H9 (cell line): ENCODE data around the gene TRPV3. TPM values are rescaled to one million over a fixed set of nuclear protein-coding genes. Genes with fewer than 3 reads are reported as not detected.

Source experiments
- DNase-seq: peaks from one replicate; pipeline ENCODE4 v3.0.0-alpha.2; 2017
- H2AFZ ChIP-seq: one replicate; pipeline ENCODE4 v1.6.1; 2013; ENCODE audit warnings: mild to moderate bottlenecking, low read length, control low read depth, moderate library complexity
- H2AK5ac ChIP-seq: 2 replicates; pipeline ENCODE4 v1.6.1; 2013; ENCODE audit warnings: low read length, control low read depth, mixed read lengths; ENCODE audit not compliant: insufficient read length
- H2BK120ac ChIP-seq: one replicate; pipeline ENCODE4 v1.6.1; 2013; ENCODE audit warnings: low read depth, mild to moderate bottlenecking, low read length, control low read depth, inconsistent platforms; ENCODE audit not compliant: poor library complexity, severe bottlenecking
- H2BK12ac ChIP-seq: 2 replicates; pipeline ENCODE4 v1.6.1; 2013; ENCODE audit warnings: low read length, control low read depth, mixed read lengths, low read depth; ENCODE audit not compliant: insufficient read length
- H2BK15ac ChIP-seq: 2 replicates; pipeline ENCODE4 v1.6.1; 2013; ENCODE audit warnings: low read depth, low read length, control low read depth
- H2BK20ac ChIP-seq: one replicate; pipeline ENCODE4 v1.6.1; 2013; ENCODE audit warnings: low read depth, mild to moderate bottlenecking, low read length, control low read depth, inconsistent platforms; ENCODE audit not compliant: poor library complexity, severe bottlenecking
- H2BK5ac ChIP-seq: 2 replicates; pipeline ENCODE4 v1.6.1; 2013; ENCODE audit warnings: low read length, control low read depth, mixed read lengths; ENCODE audit not compliant: insufficient read length
- H3K14ac ChIP-seq: 2 replicates; pipeline ENCODE4 v1.6.1; 2013; ENCODE audit warnings: low read length, control low read depth; ENCODE audit not compliant: insufficient read depth
- H3K18ac ChIP-seq: 2 replicates; pipeline ENCODE4 v1.6.1; 2013; ENCODE audit warnings: low read depth, mild to moderate bottlenecking, mixed read lengths, low read length, control low read depth; ENCODE audit not compliant: insufficient read length
- H3K23ac ChIP-seq: 2 replicates; pipeline ENCODE4 v1.6.1; 2013; ENCODE audit warnings: low read length, control low read depth, mixed read lengths, low read depth; ENCODE audit not compliant: insufficient read length
- H3K23me2 ChIP-seq: 2 replicates; pipeline ENCODE4 v1.6.1; 2013; ENCODE audit warnings: low read depth, mild to moderate bottlenecking, mixed read lengths, low read length, control low read depth; ENCODE audit not compliant: insufficient read length, poor library complexity, severe bottlenecking
- H3K27ac ChIP-seq: 2 replicates; pipeline ENCODE4 v1.5.1; 2013; ENCODE audit warnings: low read length, control low read depth, mixed read lengths, low read depth; ENCODE audit not compliant: insufficient read length
- H3K27me3 ChIP-seq: 2 replicates; pipeline ENCODE4 v1.6.1; 2013; ENCODE audit warnings: low read length, control low read depth, inconsistent platforms; ENCODE audit not compliant: insufficient read depth
- H3K4ac ChIP-seq: 2 replicates; pipeline ENCODE4 v1.6.1; 2013; ENCODE audit warnings: low read depth, mild to moderate bottlenecking, control low read depth, inconsistent platforms, low read length, moderate library complexity
- H3K4me1 ChIP-seq: 2 replicates; pipeline ENCODE4 v1.6.1; 2013; ENCODE audit warnings: low read length, control low read depth, inconsistent platforms; ENCODE audit not compliant: insufficient read depth
- H3K4me2 ChIP-seq: 2 replicates; pipeline ENCODE4 v1.6.1; 2013; ENCODE audit warnings: low read length, control low read depth, mixed read lengths; ENCODE audit not compliant: insufficient read length, insufficient read depth
- H3K56ac ChIP-seq: 2 replicates; pipeline ENCODE4 v1.6.1; 2013; ENCODE audit warnings: low read depth, mild to moderate bottlenecking, mixed read lengths, low read length, control low read depth; ENCODE audit not compliant: insufficient read length
- H3K79me1 ChIP-seq: 2 replicates; pipeline ENCODE4 v1.6.1; 2013; ENCODE audit warnings: low read depth, mild to moderate bottlenecking, moderate library complexity, low read length, control low read depth, inconsistent platforms; ENCODE audit not compliant: insufficient read depth, poor library complexity, severe bottlenecking
- H3K79me2 ChIP-seq: 2 replicates; pipeline ENCODE4 v1.6.1; 2013; ENCODE audit warnings: low read length, control low read depth, inconsistent platforms; ENCODE audit not compliant: insufficient read depth
- H3K9ac ChIP-seq: 2 replicates; pipeline ENCODE4 v1.6.1; 2013; ENCODE audit warnings: low read length, control low read depth, mixed read lengths; ENCODE audit not compliant: insufficient read length; ENCODE audit errors: extremely low read depth
- H3K9me3 ChIP-seq: one replicate; pipeline ENCODE4 v1.6.1; 2013; ENCODE audit warnings: low read depth, low read length, inconsistent platforms; ENCODE audit not compliant: control insufficient read depth
- H3T11ph ChIP-seq: one replicate; pipeline ENCODE4 v1.6.1; 2013; ENCODE audit warnings: mild to moderate bottlenecking, low read length, control low read depth, inconsistent platforms
- H4K20me1 ChIP-seq: one replicate; pipeline ENCODE4 v1.6.1; 2013; ENCODE audit not compliant: control insufficient read depth, insufficient read length, insufficient read depth
- H4K5ac ChIP-seq: 2 replicates; pipeline ENCODE4 v1.6.1; 2013; ENCODE audit warnings: low read depth, mild to moderate bottlenecking, mixed read lengths, low read length, control low read depth; ENCODE audit not compliant: insufficient read length
- H4K8ac ChIP-seq: replicated peaks from 2 replicates; pipeline ENCODE4 v1.6.1; 2013; ENCODE audit warnings: low read length, control low read depth, mixed read lengths, low read depth; ENCODE audit not compliant: insufficient read length
- H4K91ac ChIP-seq: 2 replicates; pipeline ENCODE4 v1.6.1; 2013; ENCODE audit warnings: low read depth, mild to moderate bottlenecking, moderate library complexity, mixed read lengths, low read length, control low read depth; ENCODE audit not compliant: insufficient read length
- H3K27ac Mint-ChIP-seq, 3 experiments: 2 replicates in 2 of 3; 3 replicates in 1 of 3; pipeline ENCODE4 v1.8.0; 2020 to 2021; ENCODE audit warnings: mixed read lengths in 3 of 3, mild to moderate bottlenecking in 1 of 3, moderate library complexity in 1 of 3
- H3K27me3 Mint-ChIP-seq: 2 replicates; pipeline ENCODE4 v1.8.0; 2021; ENCODE audit warnings: low read depth, mild to moderate bottlenecking, moderate library complexity, mixed read lengths
- H3K36me3 Mint-ChIP-seq, 3 experiments: 2 replicates in 2 of 3; 3 replicates in 1 of 3; pipeline ENCODE4 v1.8.0; 2020 to 2021; ENCODE audit warnings: low read depth in 3 of 3, mixed read lengths in 3 of 3; ENCODE audit not compliant: insufficient read depth in 1 of 3
- H3K4me1 Mint-ChIP-seq, 2 experiments: 2 replicates each; pipeline ENCODE4 v1.8.0; 2020; ENCODE audit warnings: mixed read lengths in 2 of 2
- H3K4me3 Mint-ChIP-seq, 2 experiments: 2 replicates in 1 of 2; 3 replicates in 1 of 2; pipeline ENCODE4 v1.8.0; 2020 to 2021; ENCODE audit warnings: mild to moderate bottlenecking in 2 of 2, mixed read lengths in 2 of 2, moderate library complexity in 1 of 2
- H3K9me3 Mint-ChIP-seq, 2 experiments: 2 replicates in 1 of 2; 3 replicates in 1 of 2; pipeline ENCODE4 v1.8.0; 2020; ENCODE audit warnings: mild to moderate bottlenecking in 2 of 2, mixed read lengths in 2 of 2, moderate library complexity in 1 of 2
- WGBS: extraction: QIAGEN DNeasy Blood & Tissue Kit; methylation state at CpG from one replicate; pipeline ENCODE4 v1.1.7; 2013; ENCODE audit warnings: missing lambda C conversion rate, low lambda C conversion rate, mixed read lengths; ENCODE audit not compliant: insufficient read length; ENCODE audit errors: extremely low coverage; 5-methylcytosine and 5-hydroxymethylcytosine counted together
- total RNA-seq: library from RNA; stranded (reverse); gene quantifications from 2 replicates; pipeline ENCODE4 v1.2.1, GENCODE V29; 2021
- TF ChIP-seq, protein P1 (sequence below): fragments of 200-600 bp; sonication (generic); conservative IDR thresholded peaks from 3 replicates; pipeline ENCODE4 v1.8.0; 2021; ENCODE audit warnings: antibody characterized with exemption, mild to moderate bottlenecking

Gene TRPV3
- total RNA-seq, 1 experiment from 2014 or later = 0.63 TPM

DNA sequence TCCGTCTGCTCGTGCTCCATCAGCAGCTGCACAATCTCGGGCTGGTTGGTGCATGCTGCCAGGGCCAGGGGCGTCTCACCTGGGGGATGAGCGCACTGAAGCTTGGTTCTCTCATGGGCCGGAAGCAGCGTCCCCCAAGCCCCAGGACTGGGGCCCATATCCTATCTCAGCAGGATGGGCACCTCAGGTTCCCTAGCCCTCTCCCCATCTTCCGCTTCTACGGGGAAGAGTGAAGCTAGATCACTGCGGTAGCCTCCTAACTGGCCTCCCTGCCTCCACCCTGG is 24.8 kb downstream of the TRPV3 start:
- no peak for DNase-seq
- no peaks in the 10 kb centered on the region for H3K9me3 ChIP-seq
- H3K56ac ChIP-seq = no peak overlapping the region
- TF ChIP-seq, protein P1, sequence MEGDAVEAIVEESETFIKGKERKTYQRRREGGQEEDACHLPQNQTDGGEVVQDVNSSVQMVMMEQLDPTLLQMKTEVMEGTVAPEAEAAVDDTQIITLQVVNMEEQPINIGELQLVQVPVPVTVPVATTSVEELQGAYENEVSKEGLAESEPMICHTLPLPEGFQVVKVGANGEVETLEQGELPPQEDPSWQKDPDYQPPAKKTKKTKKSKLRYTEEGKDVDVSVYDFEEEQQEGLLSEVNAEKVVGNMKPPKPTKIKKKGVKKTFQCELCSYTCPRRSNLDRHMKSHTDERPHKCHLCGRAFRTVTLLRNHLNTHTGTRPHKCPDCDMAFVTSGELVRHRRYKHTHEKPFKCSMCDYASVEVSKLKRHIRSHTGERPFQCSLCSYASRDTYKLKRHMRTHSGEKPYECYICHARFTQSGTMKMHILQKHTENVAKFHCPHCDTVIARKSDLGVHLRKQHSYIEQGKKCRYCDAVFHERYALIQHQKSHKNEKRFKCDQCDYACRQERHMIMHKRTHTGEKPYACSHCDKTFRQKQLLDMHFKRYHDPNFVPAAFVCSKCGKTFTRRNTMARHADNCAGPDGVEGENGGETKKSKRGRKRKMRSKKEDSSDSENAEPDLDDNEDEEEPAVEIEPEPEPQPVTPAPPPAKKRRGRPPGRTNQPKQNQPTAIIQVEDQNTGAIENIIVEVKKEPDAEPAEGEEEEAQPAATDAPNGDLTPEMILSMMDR = no peak
- H3K27me3 ChIP-seq = no peaks in the 10 kb centered on the region
- peaks cover 16 to 38% of the 10 kb centered on the region in 2 experiments for H3K4me1 Mint-ChIP-seq
- H2BK120ac ChIP-seq = no peak overlapping the region
- H2BK12ac ChIP-seq = no peak overlapping the region
- no peak overlapping the region for H3K14ac ChIP-seq
- no peak overlapping the region for H3K27ac ChIP-seq
- H2AK5ac ChIP-seq = no peak overlapping the region
- no peaks in the 10 kb centered on the region for H3K36me3 Mint-ChIP-seq
- H2BK15ac ChIP-seq = no peak overlapping the region
- H3K79me2 ChIP-seq = no peaks in the 10 kb centered on the region
- H4K5ac ChIP-seq = no peak overlapping the region
- no peaks in the 10 kb centered on the region for H3K9me3 Mint-ChIP-seq
- H3K27me3 Mint-ChIP-seq = peaks cover 4% of the 10 kb centered on the region
- H3K4me1 ChIP-seq = peaks cover 2% of the 10 kb centered on the region; the same call in 1 of the 2 replicates
- peaks cover 6% of the 10 kb centered on the region for H3K23me2 ChIP-seq
- no CpG with 5 or more reads among the region's 10 CpGs for WGBS
- no peaks in the 10 kb centered on the region for H3K79me1 ChIP-seq
- H3K27ac Mint-ChIP-seq = no peak overlapping the region
- no peaks in the 10 kb centered on the region for H4K20me1 ChIP-seq
- no peak overlapping the region for H2BK20ac ChIP-seq
- no peak overlapping the region for H3K23ac ChIP-seq
- no peak overlapping the region for H3K18ac ChIP-seq
- no peak overlapping the region for H2BK5ac ChIP-seq
- H3K4me3 Mint-ChIP-seq = 0 out of 5 replicates have a peak overlapping the region, but pooled peaks of 1 of the 2 experiments have one; percentile 22
- no peak overlapping the region for H4K91ac ChIP-seq
- H3K4me2 ChIP-seq = no peak overlapping the region
- H3K4ac ChIP-seq = no peak overlapping the region
- H3T11ph ChIP-seq = no peak overlapping the region
- no peak overlapping the region for H2AFZ ChIP-seq
- no peak overlapping the region for H4K8ac ChIP-seq
- H3K9ac ChIP-seq = no peak overlapping the region
